A549 treated with Mapracorat at 1 μM for 4 hours (cell line): ENCODE data around the gene FOXD2. TPM values are rescaled to one million over a fixed set of nuclear protein-coding genes. Genes with fewer than 3 reads are reported as not detected.

Experiments
- total RNA-seq: library from RNA; stranded (reverse); fragments of 200-300 nt; extraction: Qiagen RNA extraction; gene quantifications from 5 replicates; pipeline ENCODE4 v1.2.3, GENCODE V29; 2022

Gene FOXD2
- 0.41 to 0.58 TPM (median 0.50 TPM) in 5 replicates for total RNA-seq

DNA sequence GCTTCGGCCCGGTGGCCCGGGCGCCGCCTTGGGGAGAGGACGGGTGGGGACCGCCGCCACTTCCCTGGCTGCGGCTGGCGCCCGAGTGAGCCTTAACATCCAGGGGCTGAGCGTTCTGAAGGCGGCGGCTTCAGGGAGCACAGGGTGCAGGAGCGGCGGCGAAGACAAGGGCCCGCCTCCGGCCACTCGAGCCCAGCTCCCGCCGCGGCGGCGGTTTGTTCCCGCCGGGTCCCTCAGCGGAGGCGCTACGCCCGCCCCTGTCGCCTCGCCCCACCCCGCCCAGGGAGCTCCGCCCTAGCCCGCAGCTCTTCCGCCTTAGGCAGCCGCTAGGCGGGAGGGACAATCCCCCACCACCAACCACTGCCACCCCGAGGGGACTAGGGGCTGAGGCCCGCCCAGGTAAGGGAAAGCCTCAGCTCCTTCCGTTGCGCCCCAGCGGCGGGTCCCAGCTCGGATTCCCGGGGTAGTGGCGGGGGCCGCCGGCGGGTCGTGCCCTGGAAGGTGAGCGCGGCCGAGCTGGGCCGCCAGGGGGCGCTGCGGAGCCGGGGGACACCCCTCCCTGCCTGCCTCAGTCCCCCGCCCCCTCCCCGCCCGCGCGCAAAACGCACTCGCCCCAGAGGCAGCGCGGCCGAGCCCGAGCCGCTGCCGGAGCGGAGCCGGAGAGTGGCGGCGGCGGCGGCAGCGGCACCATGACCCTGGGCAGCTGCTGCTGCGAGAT lies at the start of gene FOXD2:
FOXD2 (plus strand) TSS at position 598 of the 718 bp plus-strand sequence; CDS start at position 690, 92 bp downstream.

DNA sequence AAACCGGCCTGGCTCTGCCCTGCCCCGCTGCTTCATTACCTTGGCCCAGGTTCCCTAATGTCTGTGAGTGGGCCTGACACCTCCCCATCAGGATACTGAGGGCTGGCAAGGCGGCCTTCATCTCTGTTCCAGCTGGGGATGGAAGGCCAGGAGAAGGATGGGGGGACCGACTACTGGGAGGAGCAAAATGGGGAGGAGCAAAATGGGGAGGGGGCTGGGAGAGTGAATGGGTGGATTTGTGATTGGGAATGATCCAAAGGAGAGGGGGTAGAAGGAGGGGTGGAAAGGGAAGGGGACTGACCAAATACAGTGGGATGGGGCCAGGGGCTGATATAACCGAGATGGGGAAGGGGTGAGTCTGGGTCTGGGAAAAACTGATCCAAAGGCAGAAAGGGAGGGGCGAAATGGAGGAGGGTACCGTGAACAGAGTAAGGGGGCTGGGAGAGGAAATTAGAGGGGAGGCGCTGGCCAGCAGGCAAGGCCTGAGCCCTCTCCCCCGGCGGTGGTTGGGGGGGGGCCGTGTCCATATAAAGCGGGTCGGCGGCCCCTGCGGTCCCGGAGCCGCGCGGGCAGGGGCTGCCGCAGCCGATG lies 22.0 kb upstream of the FOXD2 start, which contains the start of gene FOXE3:
FOXE3 (plus strand) TSS at position 558 of the 591 bp plus-strand sequence; CDS start at position 589, 31 bp downstream.

Other genes starting within 250 kb of the FOXD2 start
- gene PDZK1IP1, start 248.0 kb upstream of the FOXD2 start, total RNA-seq = 6.9 to 9.5 TPM (median 8.0 TPM) in 5 replicates
- gene TAL1, start 205.8 kb upstream of the FOXD2 start, total RNA-seq = not detected in 5 replicates
- 8.6 to 10.6 TPM (median 9.9 TPM) in 5 replicates for gene STIL, start 123.9 kb upstream of the FOXD2 start, total RNA-seq
- 56.7 to 67.5 TPM (median 60.6 TPM) in 5 replicates for gene CMPK1, start 104.3 kb upstream of the FOXD2 start, total RNA-seq
- gene FOXE3, start 21.8 kb upstream of the FOXD2 start, total RNA-seq = 0.06 to 0.13 TPM (median 0.10 TPM) in 4 of 5 replicates, not detected in the other